ENCODE measurements around the gene SLC51B. TPM values are rescaled to one million over a fixed set of nuclear protein-coding genes. Genes with fewer than 3 reads are reported as not detected.

SLC51B gene
- total RNA-seq, 1 donor from 2014 or later, result 3.2 TPM

DNA sequence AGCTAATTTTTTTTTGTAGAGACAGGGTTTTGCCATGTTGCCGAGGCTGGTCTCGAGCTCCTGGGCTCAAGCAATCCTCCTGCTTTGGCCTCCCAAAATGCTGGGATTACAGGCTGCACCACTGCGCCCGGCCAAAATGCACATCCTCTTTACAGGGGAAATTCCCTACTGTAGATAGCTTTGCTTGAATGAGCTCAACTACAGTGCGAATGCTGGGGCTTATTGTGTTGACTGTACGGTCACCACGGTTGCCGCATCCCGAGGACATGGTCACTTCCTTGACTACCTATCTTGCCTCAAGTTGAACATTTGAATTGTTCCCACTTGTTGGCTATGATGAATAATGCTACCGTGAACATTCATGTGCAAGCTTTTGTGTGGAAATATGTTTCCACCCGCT, 10.5 kb upstream of the SLC51B start:
- no peaks in the 10 kb centered on the region for H3K36me3 ChIP-seq
- TF ChIP-seq, protein P1, sequence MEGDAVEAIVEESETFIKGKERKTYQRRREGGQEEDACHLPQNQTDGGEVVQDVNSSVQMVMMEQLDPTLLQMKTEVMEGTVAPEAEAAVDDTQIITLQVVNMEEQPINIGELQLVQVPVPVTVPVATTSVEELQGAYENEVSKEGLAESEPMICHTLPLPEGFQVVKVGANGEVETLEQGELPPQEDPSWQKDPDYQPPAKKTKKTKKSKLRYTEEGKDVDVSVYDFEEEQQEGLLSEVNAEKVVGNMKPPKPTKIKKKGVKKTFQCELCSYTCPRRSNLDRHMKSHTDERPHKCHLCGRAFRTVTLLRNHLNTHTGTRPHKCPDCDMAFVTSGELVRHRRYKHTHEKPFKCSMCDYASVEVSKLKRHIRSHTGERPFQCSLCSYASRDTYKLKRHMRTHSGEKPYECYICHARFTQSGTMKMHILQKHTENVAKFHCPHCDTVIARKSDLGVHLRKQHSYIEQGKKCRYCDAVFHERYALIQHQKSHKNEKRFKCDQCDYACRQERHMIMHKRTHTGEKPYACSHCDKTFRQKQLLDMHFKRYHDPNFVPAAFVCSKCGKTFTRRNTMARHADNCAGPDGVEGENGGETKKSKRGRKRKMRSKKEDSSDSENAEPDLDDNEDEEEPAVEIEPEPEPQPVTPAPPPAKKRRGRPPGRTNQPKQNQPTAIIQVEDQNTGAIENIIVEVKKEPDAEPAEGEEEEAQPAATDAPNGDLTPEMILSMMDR (IDR thresholded peaks at IDR 0.05), result no peak
- H3K4me1 ChIP-seq, result peaks cover 7% of the 10 kb centered on the region
- ATAC-seq (no peak), DNase-seq (no peak)
- no peaks in the 10 kb centered on the region for H3K9me3 ChIP-seq
- intact Hi-C loops (cut with DNase I), result no loop called here
- no peak overlapping the region for H3K27ac ChIP-seq
- H3K4me3 ChIP-seq, result no peak overlapping the region
- H3K27me3 ChIP-seq (ENCODE audit: low read depth), result no peaks in the 10 kb centered on the region

DNA sequence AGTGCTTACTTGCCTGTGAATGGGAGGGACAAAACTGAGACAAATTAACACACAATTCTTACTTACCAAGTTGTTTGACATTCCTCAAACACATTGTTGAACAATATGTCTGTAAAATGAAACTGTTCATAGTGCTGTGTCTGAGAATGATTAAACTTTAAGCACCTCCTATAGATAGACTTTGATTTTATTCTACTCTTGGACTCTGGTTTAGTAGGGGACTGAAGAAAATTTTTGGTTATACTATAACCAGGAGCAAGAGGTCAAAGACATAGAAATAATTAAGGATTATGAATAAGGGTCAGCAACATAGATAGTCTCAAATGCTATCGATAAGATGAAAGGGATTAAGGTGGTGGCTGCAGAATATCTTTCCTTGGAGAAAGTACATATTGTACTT, 7.9 kb upstream of the SLC51B start:
- TF ChIP-seq, protein P1 (IDR thresholded peaks at IDR 0.05), result no peak
- DNase-seq, result no peak
- H3K4me3 ChIP-seq, result no peak overlapping the region
- no peak overlapping the region for H3K27ac ChIP-seq
- intact Hi-C loops (cut with DNase I), result no loop called here
- no peaks in the 10 kb centered on the region for H3K9me3 ChIP-seq
- peaks cover 7% of the 10 kb centered on the region for H3K4me1 ChIP-seq
- H3K27me3 ChIP-seq (ENCODE audit: low read depth), result no peaks in the 10 kb centered on the region
- ATAC-seq, result no peak
- H3K36me3 ChIP-seq, result no peaks in the 10 kb centered on the region

DNA sequence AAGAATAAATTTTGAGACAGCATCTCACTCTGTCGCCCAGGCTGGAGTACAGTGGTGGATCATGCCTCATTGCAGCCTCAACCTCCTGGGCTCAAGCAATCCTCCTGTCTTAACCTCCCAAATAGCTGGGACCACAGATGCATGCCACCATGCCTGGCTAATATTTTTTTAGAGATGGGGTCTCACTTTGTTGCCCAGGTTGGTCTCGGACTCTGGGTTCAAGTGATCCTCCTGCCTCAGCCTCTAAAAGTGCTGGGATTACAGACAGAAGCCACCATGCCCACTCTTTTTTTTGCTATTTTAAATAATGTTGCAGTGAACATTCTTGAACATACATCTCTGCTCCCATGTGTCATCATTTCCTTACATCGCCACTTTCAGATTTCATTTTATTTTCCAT, 6.8 kb upstream of the SLC51B start:
- TF ChIP-seq, protein P1 (IDR thresholded peaks at IDR 0.05), result no peak
- intact Hi-C loops (cut with DNase I), result no loop called here
- DNase-seq, result no peak
- Histone ChIP-seq H3K9me3 (no peaks in the 10 kb centered on the region), H3K4me1 (peaks cover 2% of the 10 kb centered on the region), H3K4me3 (no peak overlapping the region), H3K27ac (no peak overlapping the region), H3K27me3 (ENCODE audit: low read depth) (no peaks in the 10 kb centered on the region), H3K36me3 (no peaks in the 10 kb centered on the region)
- ATAC-seq, result no peak

DNA sequence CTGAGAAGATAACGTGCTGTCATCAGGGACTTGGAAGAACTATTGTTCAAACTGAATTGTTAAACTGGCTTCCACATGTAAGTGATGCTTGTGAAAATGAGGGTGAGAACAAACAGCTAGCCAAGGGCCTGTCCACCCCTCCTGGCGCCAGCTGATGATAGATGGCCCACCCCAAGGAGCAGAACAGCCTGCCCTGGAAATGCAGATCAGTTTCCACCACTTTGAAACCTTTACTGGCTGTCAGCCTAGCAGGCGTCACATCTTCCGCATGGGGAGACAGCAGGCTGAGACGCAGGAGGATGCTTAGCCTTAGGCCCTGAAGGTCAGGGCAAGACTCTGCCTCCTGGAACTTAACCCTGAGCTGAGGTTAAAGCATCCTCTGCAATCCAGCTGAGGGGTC, 6.4 kb upstream of the SLC51B start:
- no peak overlapping the region for H3K4me3 ChIP-seq
- ATAC-seq (no peak), DNase-seq (no peak)
- no peak overlapping the region for H3K27ac ChIP-seq
- TF ChIP-seq, protein P1 (IDR thresholded peaks at IDR 0.05), result no peak
- H3K27me3 ChIP-seq (ENCODE audit: low read depth), result no peaks in the 10 kb centered on the region
- H3K9me3 ChIP-seq, result no peaks in the 10 kb centered on the region
- intact Hi-C loops (cut with DNase I), result no loop called here
- H3K4me1 ChIP-seq, result peaks cover 4% of the 10 kb centered on the region
- H3K36me3 ChIP-seq, result no peaks in the 10 kb centered on the region

DNA sequence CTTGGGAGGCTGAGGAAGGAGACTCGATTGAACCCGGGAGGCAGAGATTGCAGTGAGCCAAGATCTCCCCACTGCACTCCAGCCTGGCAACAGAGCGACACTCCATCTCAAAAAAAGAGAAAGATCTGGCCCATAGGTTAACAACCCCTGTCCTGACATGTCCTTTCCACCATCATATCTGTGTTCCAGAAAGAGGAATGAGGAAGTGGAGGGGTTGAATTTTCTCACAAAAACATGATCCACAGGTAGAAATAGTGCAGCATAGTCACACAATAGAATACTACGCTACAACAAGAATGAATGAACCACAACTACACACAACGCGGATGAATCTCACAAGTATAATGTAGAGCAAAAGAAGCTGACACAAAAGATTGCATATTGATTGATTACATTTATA, 4.7 kb upstream of the SLC51B start:
- Histone ChIP-seq H3K9me3 (no peaks in the 10 kb centered on the region), H3K27me3 (ENCODE audit: low read depth) (no peaks in the 10 kb centered on the region), H3K4me3 (no peak overlapping the region), H3K4me1 (peaks cover 20% of the 10 kb centered on the region), H3K36me3 (no peaks in the 10 kb centered on the region), H3K27ac (no peak overlapping the region)
- no peak for DNase-seq
- intact Hi-C loops (cut with DNase I), result no loop called here
- TF ChIP-seq, protein P1 (IDR thresholded peaks at IDR 0.05), result no peak
- no peak for ATAC-seq

DNA sequence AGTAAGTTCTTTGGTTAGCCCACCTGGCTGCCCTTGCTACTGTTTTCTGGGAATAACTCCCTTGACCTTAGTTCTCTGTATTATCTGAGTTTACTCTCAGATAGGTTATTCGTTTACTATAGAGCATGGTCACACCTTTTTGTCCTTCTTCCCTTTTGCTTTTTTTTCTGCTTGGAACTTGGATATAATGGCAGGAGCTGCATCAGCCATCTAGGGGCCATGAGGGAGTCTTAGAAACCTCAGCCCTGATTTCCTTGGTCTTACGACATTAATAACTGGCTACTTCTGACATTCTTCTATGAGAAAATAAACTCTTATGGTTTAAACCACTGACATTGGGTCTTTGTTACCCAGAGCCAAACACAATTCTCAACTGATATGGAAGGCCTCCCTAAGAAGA, 3.4 kb upstream of the SLC51B start:
- TF ChIP-seq, protein P1 (IDR thresholded peaks at IDR 0.05), result no peak
- no peaks in the 10 kb centered on the region for H3K27me3 ChIP-seq (ENCODE audit: low read depth)
- DNase-seq (no peak), ATAC-seq (no peak)
- no peaks in the 10 kb centered on the region for H3K36me3 ChIP-seq
- H3K4me1 ChIP-seq, result peaks cover 24% of the 10 kb centered on the region
- H3K4me3 ChIP-seq, result no peak overlapping the region
- intact Hi-C loops (cut with DNase I), result no loop called here
- no peaks in the 10 kb centered on the region for H3K9me3 ChIP-seq
- no peak overlapping the region for H3K27ac ChIP-seq
